NK-92 (cell line): ENCODE measurements around the gene SEMA4G.

Experiments
- DNase-seq: peaks from one replicate; lab custom pipeline; 2025; ENCODE audit not compliant: unreplicated experiment; lab: John Stamatoyannopoulos, UW

SEMA4G gene

DNA sequence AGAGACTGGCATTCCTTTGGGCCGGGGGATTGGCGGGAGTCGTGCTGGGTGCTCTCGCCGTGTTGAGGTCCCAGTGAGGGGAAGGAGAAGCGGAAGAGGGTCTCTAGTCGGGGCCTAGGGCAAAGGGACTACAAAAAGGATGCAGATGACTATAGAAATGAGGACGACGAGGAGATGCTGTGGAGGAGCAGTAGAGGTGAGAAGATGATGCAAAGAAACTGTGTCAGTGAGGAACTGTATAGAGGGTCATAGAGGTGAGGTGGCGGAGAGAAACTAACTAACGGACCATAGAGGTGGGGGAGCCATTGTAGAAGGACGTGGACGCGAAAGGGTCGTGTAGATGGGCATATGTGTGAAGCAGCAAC is 18.4 kb downstream of the SEMA4G start:
- no peak for DNase-seq

DNA sequence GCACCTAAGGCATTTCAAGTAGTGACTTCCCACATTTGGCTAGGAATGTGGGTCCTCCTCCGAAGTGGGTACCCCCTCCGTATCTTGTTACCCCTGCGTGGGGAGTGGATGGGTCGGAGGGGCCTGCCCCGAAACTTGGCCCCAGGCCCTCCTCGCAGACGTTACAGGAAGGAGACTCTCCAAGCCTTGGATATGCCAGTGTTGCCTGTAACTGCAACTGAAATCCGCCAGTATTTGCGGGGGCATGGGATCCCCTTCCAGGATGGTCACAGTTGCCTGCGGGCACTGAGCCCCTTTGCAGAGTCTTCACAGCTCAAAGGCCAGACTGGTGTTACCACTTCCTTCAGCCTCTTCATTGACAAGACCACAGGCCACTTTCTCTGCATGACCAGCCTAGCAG is 18.9 kb downstream of the SEMA4G start:
- DNase-seq = no peak

DNA sequence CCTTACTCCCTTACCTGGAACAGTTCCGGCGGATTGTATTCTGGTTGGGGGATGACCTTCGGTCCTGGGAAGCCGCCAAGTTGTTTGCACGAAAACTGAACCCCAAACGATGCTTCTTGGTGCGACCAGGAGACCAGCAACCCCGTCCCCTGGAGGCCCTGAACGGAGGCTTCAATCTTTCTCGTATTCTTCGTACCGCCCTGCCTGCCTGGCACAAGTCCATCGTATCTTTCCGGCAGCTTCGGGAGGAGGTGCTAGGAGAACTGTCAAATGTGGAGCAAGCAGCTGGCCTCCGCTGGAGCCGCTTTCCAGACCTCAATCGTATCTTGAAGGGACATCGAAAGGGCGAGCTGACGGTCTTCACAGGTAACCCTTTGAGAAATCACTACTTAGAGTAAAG is 19.8 kb downstream of the SEMA4G start:
- DNase-seq = no peak

DNA sequence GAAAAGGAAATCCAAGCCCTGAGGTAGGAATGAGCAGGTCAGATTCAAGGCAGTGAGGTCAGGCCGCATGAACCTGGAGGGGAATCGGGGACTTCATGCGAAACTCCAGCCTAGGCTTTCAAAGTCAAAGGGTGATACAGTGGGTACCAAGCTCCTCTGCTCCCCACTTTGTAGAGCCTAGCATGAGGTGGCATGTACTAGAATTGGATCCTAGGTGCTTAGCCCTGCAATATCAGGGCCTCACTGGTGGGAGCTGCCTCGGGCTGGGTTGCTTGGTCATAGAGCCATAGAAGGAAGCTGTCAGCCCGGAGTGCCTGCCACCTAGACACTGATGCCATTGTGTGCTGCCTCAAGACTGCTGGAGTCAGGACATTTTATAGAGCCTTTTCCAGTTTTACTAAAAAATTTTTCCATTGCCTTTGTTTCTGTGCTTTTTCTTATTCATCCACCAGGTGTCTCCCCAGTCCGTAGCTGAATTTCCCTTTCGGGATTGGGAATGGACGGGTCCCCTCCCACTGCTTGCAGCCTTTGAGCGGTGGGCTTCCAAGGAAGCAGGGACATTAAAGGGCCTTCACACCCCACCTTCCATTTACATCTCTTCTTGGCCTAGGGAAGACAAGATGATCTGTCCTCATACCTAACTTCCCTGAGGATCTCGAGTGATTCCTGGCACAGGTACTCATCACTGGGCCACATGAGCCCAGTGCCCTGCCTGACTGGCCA is 24.8 kb downstream of the SEMA4G start:
- DNase-seq = no peak

DNA sequence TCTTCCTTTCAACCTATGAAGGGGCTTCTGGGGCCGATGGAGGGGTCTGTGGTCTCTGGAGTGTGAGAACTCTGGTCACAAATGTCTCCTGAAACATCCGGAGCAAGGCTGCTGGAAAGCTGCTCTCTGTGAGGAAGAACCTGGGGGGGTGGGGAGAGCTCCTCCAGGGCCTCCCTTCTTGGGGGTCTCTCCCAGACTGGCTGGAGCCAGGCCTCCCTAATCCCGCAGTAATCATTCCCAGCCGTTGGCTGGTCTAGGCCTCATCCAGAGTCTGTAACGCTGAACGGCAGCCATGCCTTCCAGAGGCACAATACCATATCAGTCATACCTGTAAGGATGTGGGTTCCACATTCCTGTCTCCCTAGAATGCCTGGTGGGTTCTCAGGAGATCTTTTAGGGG is 25.9 kb downstream of the SEMA4G start:
- DNase-seq = no peak

DNA sequence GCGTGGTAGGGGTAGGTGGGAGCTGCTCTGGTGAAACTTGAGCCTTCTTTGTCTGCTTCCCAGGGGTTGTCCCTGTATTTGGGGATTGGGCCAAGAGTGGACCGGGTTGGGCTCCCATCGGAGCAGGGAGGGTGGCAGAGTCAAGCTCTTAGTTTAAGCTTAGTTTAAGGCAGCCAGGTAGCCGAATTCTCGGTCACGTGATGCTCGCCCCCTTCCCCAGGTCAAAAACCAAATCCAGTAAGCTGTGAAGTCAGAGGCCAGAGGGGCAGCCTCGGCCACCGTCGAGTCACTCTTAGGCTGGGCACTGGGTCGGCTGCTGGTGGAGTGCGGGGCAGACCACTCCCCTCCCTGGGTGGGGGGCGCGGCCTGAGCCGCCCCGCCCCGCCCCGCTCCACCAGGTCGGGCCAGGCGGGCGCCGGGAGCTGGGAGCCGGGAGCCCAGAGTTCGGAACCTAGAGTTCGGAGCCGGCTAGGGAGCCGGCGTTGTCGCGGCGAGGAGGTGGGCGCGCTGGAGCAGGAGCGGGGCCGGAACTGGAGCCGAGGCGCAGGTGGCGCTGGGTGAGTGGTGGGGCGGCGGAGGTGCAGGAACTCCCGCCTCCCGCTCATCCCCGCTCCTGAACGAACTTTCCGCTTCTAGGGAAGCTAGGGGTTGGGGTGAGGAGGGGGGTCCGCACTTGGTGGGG is 27.5 kb downstream of the SEMA4G start:
- DNase-seq = no peak

DNA sequence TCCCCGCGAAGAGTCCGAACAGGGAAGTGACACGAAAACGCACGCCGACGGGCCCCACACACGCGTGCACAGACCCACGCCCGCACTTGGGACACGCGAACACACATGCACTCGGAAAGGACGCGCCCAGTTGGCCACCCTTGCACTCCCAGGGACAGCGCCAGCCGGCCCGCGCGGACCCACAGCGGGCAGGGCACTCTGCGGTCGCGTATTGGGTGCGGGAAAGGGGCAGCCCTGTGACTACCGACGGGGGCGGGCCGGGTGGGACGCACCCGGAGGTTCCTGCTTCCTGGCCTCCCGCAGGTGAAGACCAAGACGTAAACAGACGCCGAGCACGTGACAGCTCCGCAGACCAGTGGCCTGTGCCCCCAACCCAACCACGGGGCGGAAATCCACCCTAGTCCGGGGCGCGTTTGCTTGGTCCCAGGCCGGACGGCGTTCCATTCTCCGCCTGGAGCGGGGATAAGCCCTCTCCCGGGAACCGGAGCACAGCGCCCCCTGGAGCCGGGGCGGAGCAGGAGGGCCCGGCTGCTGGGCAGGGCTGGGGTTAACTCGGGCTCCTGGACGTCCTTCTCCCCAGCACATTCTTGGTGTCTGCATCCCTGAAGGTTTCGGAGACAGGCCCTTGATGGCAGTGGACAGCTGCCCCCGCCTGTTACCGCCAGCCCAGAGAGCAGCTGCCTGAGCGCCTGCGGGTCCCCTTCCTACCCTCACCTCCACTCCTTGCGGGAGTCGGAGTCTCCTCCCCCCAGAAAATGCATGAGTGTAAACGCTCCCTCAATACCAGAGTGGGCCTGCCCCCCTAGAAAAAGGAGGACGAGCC is 28.3 kb downstream of the SEMA4G start:
- DNase-seq = no peak

DNA sequence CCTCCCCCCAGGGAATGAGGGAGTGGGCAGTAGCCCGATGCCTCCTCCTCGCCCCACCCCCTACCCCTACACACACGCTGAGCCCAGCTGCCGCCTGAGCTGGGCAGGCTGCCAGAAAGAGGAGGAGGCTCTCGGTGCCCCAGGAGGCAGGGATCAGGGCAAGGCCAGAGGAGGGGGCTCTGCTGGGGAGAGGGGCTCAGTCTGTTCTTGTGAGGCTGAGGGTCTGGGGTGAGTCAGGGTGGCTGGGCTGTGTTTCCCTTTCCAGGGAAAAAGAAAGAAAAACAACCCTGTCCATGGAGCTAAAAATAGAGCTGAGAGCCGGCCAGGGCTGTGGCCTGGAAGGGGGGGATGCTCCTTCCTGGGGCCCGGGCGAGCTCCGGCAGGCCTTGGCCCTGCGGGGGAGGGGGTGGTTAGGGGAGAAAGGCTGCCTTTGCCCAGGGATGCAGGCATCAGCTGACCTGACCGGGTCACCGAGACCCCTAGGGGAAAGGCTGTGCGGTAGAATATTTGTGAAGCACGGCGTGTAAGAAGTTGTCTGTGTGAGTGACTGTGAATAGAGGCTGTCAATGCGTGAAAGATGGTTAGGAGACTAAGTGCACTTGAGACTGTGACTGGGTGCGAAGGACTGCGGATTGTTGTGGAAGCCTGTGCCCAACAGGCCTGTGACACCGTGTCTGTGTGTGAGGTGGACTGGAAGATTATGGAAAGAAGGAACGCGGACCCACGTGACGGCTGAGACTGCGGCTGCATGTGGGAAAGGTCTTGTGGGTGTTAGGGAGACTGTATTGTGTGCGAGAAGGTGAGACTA is 29.1 kb downstream of the SEMA4G start:
- DNase-seq = no peak

DNA sequence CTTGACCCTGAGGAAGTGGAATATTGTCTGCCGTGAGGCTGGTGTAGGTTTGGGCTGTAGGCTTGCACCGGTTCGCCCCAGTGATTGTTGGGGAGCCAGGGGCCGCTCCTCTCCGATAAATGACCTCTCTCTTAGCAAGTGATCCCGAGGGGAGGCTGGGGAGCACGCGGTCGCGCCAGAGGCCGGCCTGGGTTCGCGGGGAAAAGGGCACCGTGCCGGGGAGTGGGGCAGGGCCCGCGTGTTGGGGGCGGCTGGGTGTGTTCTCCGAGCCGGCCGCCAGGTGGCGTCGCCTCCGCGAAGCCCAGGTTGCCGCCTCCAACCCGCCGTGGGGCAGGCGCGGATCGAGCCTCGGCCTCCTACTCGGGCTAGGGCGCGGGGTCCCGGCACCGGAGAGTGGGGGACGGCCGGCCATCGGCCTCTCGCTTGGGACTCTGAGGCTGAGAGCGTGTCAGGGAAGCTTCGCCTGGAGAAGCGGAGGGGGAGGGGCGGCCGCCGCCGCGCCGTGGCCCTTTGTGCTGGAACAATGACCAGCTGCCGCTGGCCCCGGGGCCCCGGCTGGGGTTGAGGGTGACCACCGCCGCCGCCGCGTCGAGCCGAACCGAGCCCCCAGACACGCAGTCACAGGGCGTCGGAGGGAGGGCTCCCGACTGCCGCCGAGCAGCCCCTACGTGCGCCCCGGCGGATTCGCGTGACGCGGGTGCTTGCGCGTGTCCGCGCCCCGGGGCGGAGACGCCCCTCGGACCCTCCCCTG is 29.9 kb downstream of the SEMA4G start:
- DNase-seq = no peak

DNA sequence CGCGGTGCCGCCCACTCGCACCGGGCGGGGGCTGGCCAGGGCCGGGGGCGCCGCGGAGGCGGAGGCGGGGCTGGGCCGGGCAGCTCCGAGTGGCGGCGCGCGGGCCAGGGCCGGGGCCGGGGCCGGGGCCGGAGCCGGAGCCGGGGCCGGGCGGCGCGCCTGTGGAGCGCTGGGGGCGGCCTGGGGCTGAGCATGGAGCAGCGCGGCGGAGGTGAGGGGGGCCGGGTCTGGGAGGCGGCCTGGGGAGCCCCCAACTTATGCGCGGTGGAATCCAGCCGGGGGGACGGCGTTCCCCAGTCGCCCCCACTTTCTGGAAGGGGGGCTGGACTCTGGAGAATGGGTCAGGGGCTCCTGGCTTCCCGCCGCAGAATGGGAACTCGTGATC is 30.4 kb downstream of the SEMA4G start, which contains the start of gene LZTS2:
Gene LZTS2 (plus strand): TSS at position 67 of the 385 bp plus-strand sequence. CDS start 2,731 bp downstream, outside the sequence.
- DNase-seq = no peak

DNA sequence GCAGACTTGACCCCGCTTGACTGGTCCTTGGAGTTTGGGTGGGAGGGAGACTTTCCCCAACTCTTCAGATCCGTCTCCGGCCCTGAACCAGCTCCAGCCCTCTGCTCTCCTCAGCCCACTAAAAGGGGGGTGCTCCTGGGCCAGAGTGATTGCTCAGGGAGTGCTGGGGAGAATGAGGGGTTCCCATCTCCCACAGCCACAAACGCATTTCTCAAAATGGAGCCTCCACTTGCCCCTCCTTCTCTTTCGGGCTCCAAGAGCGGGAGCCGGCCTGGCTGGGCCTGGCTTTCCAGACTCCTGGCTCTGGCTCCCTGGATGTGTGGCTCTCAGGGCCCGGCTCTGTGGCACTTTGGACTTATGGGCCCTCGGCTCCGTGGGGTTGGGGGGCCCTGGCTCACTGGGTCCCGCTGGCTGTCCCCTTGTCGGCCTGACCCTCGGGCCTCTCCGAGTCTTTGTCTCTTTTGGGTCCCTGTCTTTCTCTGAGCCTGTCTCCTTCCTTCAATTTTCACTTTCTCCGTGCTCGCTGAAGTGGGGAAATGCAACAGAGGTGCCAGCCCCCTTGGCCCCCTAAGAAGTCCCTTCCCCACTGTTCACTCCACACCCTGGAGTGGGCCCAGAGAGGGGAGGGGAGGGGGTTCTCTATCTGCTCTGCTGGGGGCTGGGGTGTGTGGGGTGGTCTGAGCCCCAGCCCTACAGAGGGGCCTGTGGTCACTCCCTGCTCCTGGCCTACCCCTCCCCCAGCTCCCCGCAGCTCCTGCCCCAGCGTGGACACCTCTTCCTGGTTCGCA is 31.0 kb downstream of the SEMA4G start:
- no peak for DNase-seq

DNA sequence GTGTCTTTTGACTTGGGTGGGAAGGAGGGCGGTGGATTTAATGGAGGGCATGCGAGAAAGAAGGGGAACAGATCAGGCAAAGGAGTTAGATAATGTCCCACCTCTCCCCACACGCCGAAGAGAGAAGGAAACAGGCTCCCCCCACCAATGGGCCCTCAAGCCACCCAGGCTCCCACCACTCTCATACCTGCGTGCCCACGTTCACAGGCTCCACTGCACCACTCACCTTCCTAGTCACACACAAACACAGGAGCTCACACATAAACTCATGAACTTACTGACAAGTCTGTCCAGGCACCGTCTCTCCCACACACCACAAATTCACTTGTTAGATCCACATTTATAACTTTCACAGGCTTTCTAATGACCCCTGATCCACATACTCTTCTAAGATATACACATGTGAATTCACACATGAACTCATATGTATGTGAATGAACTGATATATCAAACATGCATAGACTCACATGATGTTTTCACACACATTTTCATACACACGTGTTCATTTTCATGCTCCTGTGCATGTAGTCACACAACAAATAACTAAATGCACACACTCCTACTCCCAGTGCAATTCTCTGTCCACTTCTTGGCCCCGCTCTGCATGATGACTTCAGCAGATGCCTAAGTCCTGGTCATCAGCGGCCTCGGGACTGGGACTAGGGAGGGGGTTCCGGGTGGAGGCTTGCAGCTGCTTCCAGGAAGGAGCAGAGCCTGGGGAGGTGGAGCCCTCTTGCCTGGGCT is 31.8 kb downstream of the SEMA4G start:
- DNase-seq = no peak

DNA sequence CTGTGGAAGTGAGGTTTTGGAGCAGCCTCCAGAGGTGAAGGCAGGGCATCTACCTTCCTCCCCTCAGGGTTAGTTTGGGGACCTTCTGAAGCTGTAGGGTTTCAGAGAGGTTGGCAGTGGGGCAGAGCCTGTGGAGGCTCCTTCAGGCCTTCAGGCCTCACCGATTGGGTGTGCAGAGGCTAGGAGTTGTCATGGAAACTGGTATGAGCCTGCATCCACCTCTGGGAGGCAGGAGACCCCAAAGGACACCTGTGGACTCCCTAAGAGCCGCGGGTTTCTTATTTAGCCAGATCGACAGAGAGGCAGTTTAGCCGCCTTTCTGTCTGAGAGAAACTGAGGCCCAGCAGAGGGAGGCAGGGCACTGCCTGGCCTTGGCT is 32.3 kb downstream of the SEMA4G start:
- no peak for DNase-seq

DNA sequence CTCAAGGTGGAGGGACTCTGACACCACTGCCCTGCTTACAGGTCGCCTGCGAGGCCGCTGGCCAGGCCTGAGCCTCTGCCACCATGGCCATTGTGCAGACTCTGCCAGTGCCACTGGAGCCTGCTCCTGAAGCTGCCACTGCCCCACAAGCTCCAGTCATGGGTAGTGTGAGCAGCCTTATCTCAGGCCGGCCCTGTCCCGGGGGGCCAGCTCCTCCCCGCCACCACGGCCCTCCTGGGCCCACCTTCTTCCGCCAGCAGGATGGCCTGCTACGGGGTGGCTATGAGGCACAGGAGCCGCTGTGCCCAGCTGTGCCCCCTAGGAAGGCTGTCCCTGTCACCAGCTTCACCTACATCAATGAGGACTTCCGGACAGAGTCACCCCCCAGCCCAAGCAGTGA is 33.2 kb downstream of the SEMA4G start:
- no peak for DNase-seq

DNA sequence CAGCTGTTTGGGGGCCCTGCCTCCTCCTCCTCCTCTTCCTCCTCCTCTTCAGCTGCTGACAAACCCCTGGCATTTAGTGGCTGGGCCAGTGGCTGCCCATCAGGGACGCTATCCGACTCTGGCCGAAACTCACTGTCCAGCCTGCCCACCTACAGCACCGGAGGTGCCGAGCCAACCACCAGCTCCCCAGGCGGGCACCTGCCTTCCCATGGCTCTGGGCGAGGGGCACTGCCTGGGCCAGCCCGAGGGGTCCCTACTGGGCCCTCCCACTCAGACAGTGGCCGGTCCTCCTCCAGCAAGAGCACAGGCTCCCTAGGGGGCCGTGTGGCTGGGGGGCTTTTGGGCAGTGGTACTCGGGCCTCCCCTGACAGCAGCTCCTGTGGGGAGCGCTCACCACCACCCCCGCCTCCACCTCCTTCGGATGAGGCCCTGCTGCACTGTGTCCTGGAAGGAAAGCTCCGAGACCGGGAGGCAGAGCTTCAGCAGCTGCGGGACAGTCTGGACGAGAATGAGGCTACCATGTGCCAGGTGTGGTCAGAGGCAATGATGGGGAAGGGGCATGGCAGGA is 34.4 kb downstream of the SEMA4G start:
- no peak for DNase-seq

DNA sequence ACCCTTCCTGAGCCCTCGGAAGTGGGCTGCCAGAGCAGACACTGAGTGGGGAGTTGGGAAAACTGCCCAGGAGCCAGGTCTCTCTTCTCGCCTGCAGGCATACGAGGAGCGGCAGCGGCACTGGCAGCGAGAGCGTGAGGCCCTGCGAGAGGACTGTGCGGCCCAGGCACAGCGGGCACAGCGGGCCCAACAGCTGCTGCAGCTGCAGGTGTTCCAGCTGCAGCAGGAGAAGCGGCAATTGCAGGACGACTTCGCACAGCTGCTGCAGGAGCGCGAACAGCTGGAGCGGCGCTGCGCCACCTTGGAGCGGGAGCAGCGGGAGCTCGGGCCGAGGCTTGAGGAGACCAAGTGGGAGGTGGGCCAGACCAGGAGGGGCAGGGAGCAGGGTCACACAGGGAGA is 36.1 kb downstream of the SEMA4G start:
- DNase-seq = no peak

DNA sequence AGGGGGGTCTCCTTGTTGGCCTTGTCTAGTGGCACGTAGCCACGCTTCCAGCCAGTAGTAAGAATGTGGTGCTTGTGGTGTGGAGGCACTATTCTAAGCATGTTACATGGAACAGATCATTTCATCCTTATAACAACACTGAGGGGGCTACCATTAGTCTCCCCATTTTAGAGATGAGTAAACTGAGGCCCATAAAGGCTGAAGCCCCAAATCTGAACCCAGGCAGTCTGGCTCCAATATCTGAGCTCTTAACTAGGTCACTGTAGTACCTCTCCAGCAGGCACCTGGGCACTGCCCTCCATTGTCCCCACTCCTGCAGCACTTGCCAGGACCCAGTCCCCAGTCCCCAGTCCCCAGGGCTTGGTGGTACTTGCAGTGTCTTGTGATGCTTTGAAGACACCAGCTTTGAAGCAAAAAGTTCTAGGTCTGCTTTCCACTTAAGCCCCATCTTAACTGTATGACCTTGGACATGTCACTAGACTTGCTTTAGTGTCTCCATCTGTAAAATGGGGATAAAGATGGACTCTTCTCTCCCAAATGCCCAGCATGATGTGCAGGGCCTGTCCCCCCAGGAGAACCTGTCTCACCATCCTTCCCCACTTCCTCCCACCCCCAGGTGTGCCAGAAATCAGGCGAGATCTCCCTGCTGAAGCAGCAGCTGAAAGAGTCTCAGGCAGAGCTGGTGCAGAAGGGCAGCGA is 36.7 kb downstream of the SEMA4G start:
- no peak for DNase-seq

DNA sequence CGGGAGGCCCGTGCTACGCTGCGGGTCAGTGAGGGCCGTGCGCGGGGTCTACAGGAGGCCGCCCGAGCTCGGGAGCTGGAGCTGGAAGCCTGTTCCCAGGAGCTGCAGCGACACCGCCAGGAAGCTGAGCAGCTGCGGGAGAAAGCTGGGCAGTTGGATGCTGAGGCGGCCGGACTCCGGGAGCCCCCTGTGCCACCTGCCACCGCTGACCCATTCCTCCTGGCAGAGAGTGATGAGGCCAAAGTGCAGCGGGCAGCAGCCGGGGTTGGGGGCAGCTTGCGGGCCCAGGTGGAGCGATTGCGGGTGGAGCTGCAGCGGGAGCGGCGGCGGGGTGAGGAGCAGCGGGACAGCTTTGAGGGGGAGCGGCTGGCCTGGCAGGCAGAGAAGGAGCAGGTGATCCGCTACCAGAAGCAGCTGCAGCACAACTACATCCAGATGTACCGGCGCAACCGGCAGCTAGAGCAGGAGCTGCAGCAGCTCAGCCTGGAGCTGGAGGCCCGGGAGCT is 37.3 kb downstream of the SEMA4G start:
- no peak for DNase-seq
